ENCODE data around the gene PDSS1.

- TF ChIP-seq EP300 (conservative IDR thresholded peaks at IDR 0.05; ENCODE audit: poor library complexity, severe bottlenecking) (no peak), REST (IDR thresholded peaks at IDR 0.05; ENCODE audit: borderline replicate concordance) (no peak), SMC3 (conservative IDR thresholded peaks at IDR 0.05; ENCODE audit: poor library complexity) (no peak), POLR2AphosphoS5 (IDR thresholded peaks at IDR 0.05) (no peak), MXI1 (conservative IDR thresholded peaks at IDR 0.05; ENCODE audit: poor library complexity, severe bottlenecking) (no peak), TAF1 (IDR thresholded peaks at IDR 0.05; ENCODE audit: low read depth) (no peak)
- TF ChIP-seq, protein P1, sequence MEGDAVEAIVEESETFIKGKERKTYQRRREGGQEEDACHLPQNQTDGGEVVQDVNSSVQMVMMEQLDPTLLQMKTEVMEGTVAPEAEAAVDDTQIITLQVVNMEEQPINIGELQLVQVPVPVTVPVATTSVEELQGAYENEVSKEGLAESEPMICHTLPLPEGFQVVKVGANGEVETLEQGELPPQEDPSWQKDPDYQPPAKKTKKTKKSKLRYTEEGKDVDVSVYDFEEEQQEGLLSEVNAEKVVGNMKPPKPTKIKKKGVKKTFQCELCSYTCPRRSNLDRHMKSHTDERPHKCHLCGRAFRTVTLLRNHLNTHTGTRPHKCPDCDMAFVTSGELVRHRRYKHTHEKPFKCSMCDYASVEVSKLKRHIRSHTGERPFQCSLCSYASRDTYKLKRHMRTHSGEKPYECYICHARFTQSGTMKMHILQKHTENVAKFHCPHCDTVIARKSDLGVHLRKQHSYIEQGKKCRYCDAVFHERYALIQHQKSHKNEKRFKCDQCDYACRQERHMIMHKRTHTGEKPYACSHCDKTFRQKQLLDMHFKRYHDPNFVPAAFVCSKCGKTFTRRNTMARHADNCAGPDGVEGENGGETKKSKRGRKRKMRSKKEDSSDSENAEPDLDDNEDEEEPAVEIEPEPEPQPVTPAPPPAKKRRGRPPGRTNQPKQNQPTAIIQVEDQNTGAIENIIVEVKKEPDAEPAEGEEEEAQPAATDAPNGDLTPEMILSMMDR (IDR thresholded peaks at IDR 0.05; ENCODE audit: poor library complexity, severe bottlenecking): no peak
Observed at GRCh38 chr10:26665080-26666048, 32.1 kb upstream of the PDSS1 start.
